GM12878 (cell line): ENCODE data around the gene BIK.

ENCODE experiments used
- CHD4 ChIP-seq: fragments of 200-600 bp; sonication (generic); IDR thresholded peaks from 2 replicates; pipeline ENCODE4 v1.6.1; 2016; ENCODE audit warnings: mild to moderate bottlenecking
- CTCF ChIP-seq, 3 experiments: IDR thresholded peaks in 2 of 3; conservative IDR thresholded peaks in 1 of 3; 2 replicates each; pipeline ENCODE4 v1.5.1; 2011; ENCODE audit warnings: low read depth in 3 of 3, low read length in 3 of 3, mild to moderate bottlenecking in 3 of 3, control low read depth in 2 of 3, moderate library complexity in 2 of 3, inconsistent platforms in 1 of 3, mixed read lengths in 1 of 3; ENCODE audit not compliant: control insufficient read depth in 2 of 3, insufficient read depth in 1 of 3; ENCODE audit errors: extremely low read depth in 1 of 3
- PKNOX1 ChIP-seq: fragments of 450-650 bp; IDR thresholded peaks from 2 replicates; pipeline ENCODE4 v1.6.1; 2016; ENCODE audit warnings: mild to moderate bottlenecking
- REST ChIP-seq: IDR thresholded peaks from 2 replicates; pipeline ENCODE4 v1.6.1; 2012; ENCODE audit warnings: mild to moderate bottlenecking, low read depth, low read length
- SP1 ChIP-seq: IDR thresholded peaks from one replicate; pipeline ENCODE4 v1.6.1; 2011; ENCODE audit warnings: low read depth, low read length

GRCh38 chr22:43174941-43175531 lies 64.5 kb downstream of the BIK start:
- TF ChIP-seq CHD4 (no peak), SP1 (no peak), REST (no peak), CTCF (IDR thresholded peaks at IDR 0.05 in 2 of 3, conservative IDR thresholded peaks at IDR 0.05 in 1 of 3; ENCODE audit: control insufficient read depth in 2 of 3, extremely low read depth in 1 of 3, insufficient read depth in 1 of 3, low read depth in 3 of 3, low read length in 3 of 3) (no peak), PKNOX1 (no peak)
